Ascending aorta (tissue), 2 donors: Measurements from ENCODE around the gene SLC6A6. TPM values are rescaled to one million over a fixed set of nuclear protein-coding genes. Genes with fewer than 3 reads are reported as not detected.

Source experiments
- DNase-seq, 2 donors: peaks; one replicate each; pipeline ENCODE4 v3.0.0-alpha.2; 2019; ENCODE audit warnings: low spot score in 2 of 2
- H3K27ac ChIP-seq, 2 donors: fragments of 200-600 bp; sonication (generic); one replicate each; pipeline ENCODE4 v1.5.1; 2016 to 2017; ENCODE audit warnings: mild to moderate bottlenecking in 1 of 2
- H3K27me3 ChIP-seq: fragments of 200-600 bp; sonication (generic); one replicate; pipeline ENCODE4 v1.5.1; 2017
- H3K36me3 ChIP-seq, 2 donors: fragments of 200-600 bp; sonication (generic); one replicate each; pipeline ENCODE4 v1.5.1; 2016
- H3K4me1 ChIP-seq, 2 donors: fragments of 200-600 bp; sonication (generic); one replicate each; pipeline ENCODE4 v1.5.1; 2016 to 2017; ENCODE audit warnings: mild to moderate bottlenecking in 1 of 2
- H3K4me3 ChIP-seq, 2 donors: fragments of 200-600 bp; sonication (generic); one replicate each; pipeline ENCODE4 v1.5.1; 2016 to 2017; ENCODE audit warnings: mild to moderate bottlenecking in 1 of 2
- H3K9me3 ChIP-seq, 2 donors: fragments of 200-600 bp; sonication (generic); one replicate each; pipeline ENCODE4 v1.5.1; 2016
- CTCF ChIP-seq, 3 experiments: fragments of 200-600 bp in 2 of 3; fragments of 450-650 bp in 1 of 3; sonication (generic) in 2 of 3; IDR thresholded peaks; one replicate each; pipeline ENCODE4 v1.5.1; 2016 to 2019; ENCODE audit warnings: antibody characterized with exemption in 3 of 3, mild to moderate bottlenecking in 1 of 3, moderate library complexity in 1 of 3
- intact Hi-C: fragments of 100-400 bp; cut with DNase I; formaldehyde crosslinking; loops from one replicate; pipeline ENCODE4 v1.15.1; 2023
- total RNA-seq: library from RNA; depleted of rRNA; stranded (reverse); fragments of >200 nt; gene quantifications from one replicate; pipeline ENCODE4 v1.1.0, GENCODE V29; 2016

SLC6A6 gene
- total RNA-seq, 1 donor from 2014 or later, result 78.1 TPM

- intact Hi-C loops, result no loop called here
- Histone ChIP-seq H3K27ac (no peak overlapping the region), H3K27me3 (no peaks in the 10 kb centered on the region), H3K36me3 (peaks cover 0 to 3% of the 10 kb centered on the region in 2 donors), H3K4me3 (no peak overlapping the region), H3K4me1 (peaks cover 0 to 6% of the 10 kb centered on the region in 2 donors), H3K9me3 (no peaks in the 10 kb centered on the region)
- no peak for DNase-seq
- TF ChIP-seq CTCF (IDR thresholded peaks at IDR 0.05), result no peak
These were observed 90.8 kb downstream of the SLC6A6 start for GRCh38 chr3:14492948-14493881.

- Histone ChIP-seq H3K27me3 (no peaks in the 10 kb centered on the region), H3K9me3 (no peaks in the 10 kb centered on the region), H3K4me1 (no peaks in the 10 kb centered on the region), H3K27ac (no peak overlapping the region), H3K36me3 (peaks cover 0 to 1% of the 10 kb centered on the region in 2 donors), H3K4me3 (no peak overlapping the region)
- intact Hi-C loops, result no loop called here
- TF ChIP-seq CTCF (IDR thresholded peaks at IDR 0.05), result no peak
- DNase-seq, result no peak
These were observed 92.0 kb downstream of the SLC6A6 start for GRCh38 chr3:14494279-14494972.

DNA sequence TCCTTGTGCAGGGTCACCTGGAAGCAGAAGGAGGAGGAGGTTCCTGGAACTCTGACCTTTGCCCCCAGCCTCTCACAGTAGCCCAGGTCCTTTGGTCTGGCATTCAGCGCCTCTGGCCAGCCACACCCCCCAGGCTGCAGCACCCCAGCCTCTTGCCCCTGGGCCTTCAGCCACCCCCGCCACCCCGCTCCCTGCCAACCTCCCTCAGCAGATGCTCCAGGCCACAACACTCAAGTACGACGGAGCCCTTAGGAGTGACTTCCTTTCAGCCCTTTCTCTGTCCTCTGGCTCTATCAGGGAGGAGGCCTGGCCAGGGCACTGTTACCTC is 92.5 kb downstream of the SLC6A6 start:
- H3K27me3 ChIP-seq, result no peaks in the 10 kb centered on the region
- H3K36me3 ChIP-seq, result no peaks in the 10 kb centered on the region
- no peak for DNase-seq
- H3K4me1 ChIP-seq, result no peaks in the 10 kb centered on the region
- no peak for TF ChIP-seq CTCF (IDR thresholded peaks at IDR 0.05)
- intact Hi-C loops, result no loop called here
- H3K27ac ChIP-seq, result no peak overlapping the region
- no peak overlapping the region for H3K4me3 ChIP-seq
- H3K9me3 ChIP-seq, result peaks cover 0 to 1% of the 10 kb centered on the region in 2 donors

- intact Hi-C loops, result no loop called here
- Histone ChIP-seq H3K4me3 (no peak overlapping the region), H3K36me3 (no peaks in the 10 kb centered on the region), H3K27me3 (no peaks in the 10 kb centered on the region), H3K27ac (no peak overlapping the region), H3K4me1 (no peaks in the 10 kb centered on the region), H3K9me3 (peaks cover 0 to 14% of the 10 kb centered on the region in 2 donors)
- no peak for TF ChIP-seq CTCF (IDR thresholded peaks at IDR 0.05)
- no peak for DNase-seq
These were observed 93.9 kb downstream of the SLC6A6 start for GRCh38 chr3:14496351-14496750.

- no peaks in the 10 kb centered on the region for H3K36me3 ChIP-seq
- peaks cover 0 to 20% of the 10 kb centered on the region in 2 donors for H3K9me3 ChIP-seq
- H3K27me3 ChIP-seq, result no peaks in the 10 kb centered on the region
- H3K4me3 ChIP-seq, result no peak overlapping the region
- DNase-seq, result no peak
- intact Hi-C loops, result no loop called here
- H3K4me1 ChIP-seq, result no peaks in the 10 kb centered on the region
- no peak overlapping the region for H3K27ac ChIP-seq
- TF ChIP-seq CTCF (IDR thresholded peaks at IDR 0.05), result no peak
These were observed 94.9 kb downstream of the SLC6A6 start for GRCh38 chr3:14497321-14497720.
